Spleen (tissue), 11 donors: ENCODE data around the gene LRSAM1. TPM values are rescaled to one million over a fixed set of nuclear protein-coding genes. Genes with fewer than 3 reads are reported as not detected.
A peak's percentile ranks its signal among the peaks of the same experiment; 100 is the strongest.

ENCODE experiments used
- DNase-seq: peaks from one replicate; pipeline ENCODE4 v3.0.0-alpha.2; 2020
- H3K27ac ChIP-seq, 8 donors: fragments of 200-600 bp; sonication (generic) in 7 of 8; 1 replicate in 4 of 8; 2 replicates in 4 of 8; pipeline versions ENCODE4 v1.5.0 to v1.8.0; 2016 to 2021; ENCODE audit warnings: inconsistent platforms in 4 of 8, mild to moderate bottlenecking in 4 of 8, moderate library complexity in 1 of 8
- H3K27me3 ChIP-seq, 7 donors: fragments of 200-600 bp; sonication (generic) in 6 of 7; replicated peaks in 1 of 7; 1 replicate in 4 of 7; 2 replicates in 3 of 7; pipeline versions ENCODE4 v1.5.0 to v1.8.0; 2016 to 2021; ENCODE audit warnings: inconsistent platforms in 3 of 7, mild to moderate bottlenecking in 1 of 7
- H3K36me3 ChIP-seq, 6 donors: fragments of 200-600 bp; sonication (generic) in 5 of 6; 1 replicate in 4 of 6; 2 replicates in 2 of 6; pipeline versions ENCODE4 v1.5.0 to v1.8.0; 2016 to 2021; ENCODE audit warnings: inconsistent platforms in 2 of 6
- H3K4me1 ChIP-seq, 6 donors: fragments of 200-600 bp; sonication (generic) in 5 of 6; 1 replicate in 3 of 6; 2 replicates in 3 of 6; pipeline versions ENCODE4 v1.5.0 to v1.8.0; 2016 to 2021; ENCODE audit warnings: inconsistent platforms in 3 of 6
- H3K4me3 ChIP-seq, 8 donors: fragments of 200-600 bp; sonication (generic) in 7 of 8; 1 replicate in 4 of 8; 2 replicates in 4 of 8; pipeline versions ENCODE4 v1.5.0 to v1.8.0; 2016 to 2021; ENCODE audit warnings: inconsistent platforms in 4 of 8, mild to moderate bottlenecking in 4 of 8, moderate library complexity in 2 of 8
- H3K9me3 ChIP-seq, 8 donors: fragments of 200-600 bp; sonication (generic) in 7 of 8; 1 replicate in 4 of 8; 2 replicates in 4 of 8; pipeline versions ENCODE4 v1.5.0 to v1.8.0; 2016 to 2021; ENCODE audit warnings: inconsistent platforms in 4 of 8
- CTCF ChIP-seq, 11 experiments: fragments of 200-600 bp in 7 of 11; fragments of 450-650 bp in 4 of 11; sonication (generic) in 4 of 11; IDR thresholded peaks in 8 of 11; conservative IDR thresholded peaks in 3 of 11; 1 replicate in 7 of 11; 2 replicates in 4 of 11; pipeline versions ENCODE4 v1.4.0 to v1.8.0; 2016 to 2021; ENCODE audit warnings: antibody characterized with exemption in 11 of 11, inconsistent platforms in 4 of 11, mild to moderate bottlenecking in 1 of 11
- POLR2A ChIP-seq, 3 donors: fragments of 450-650 bp; IDR thresholded peaks; one replicate each; pipeline ENCODE4 v1.5.1; 2017; ENCODE audit warnings: antibody characterized with exemption in 3 of 3, mild to moderate bottlenecking in 1 of 3
- POLR2AphosphoS5 ChIP-seq, 3 donors: sonication (generic); formaldehyde crosslinking; IDR thresholded peaks; one replicate each; pipeline ENCODE4 v1.5.1; 2017; ENCODE audit warnings: antibody characterized with exemption in 3 of 3
- WGBS, 5 donors: extraction: QIAGEN DNeasy Blood & Tissue Kit in 3 of 5; methylation state at CpG; one replicate each; pipeline versions ENCODE4 v1.1.5 to v1.1.7; 2013 to 2018; 5-methylcytosine and 5-hydroxymethylcytosine counted together
- intact Hi-C: fragments of 100-400 bp; cut with DNase I; formaldehyde crosslinking; loops from one replicate; pipeline ENCODE4 v1.15.0; 2023; ENCODE audit warnings: low total_unique reads
- polyA plus RNA-seq, 3 donors: library from polyadenylated mRNA; stranded (reverse); fragments of 200-250 nt; gene quantifications; one replicate each; pipeline ENCODE4 v1.2.1, GENCODE V29; 2013
- total RNA-seq, 7 donors: library from RNA; depleted of rRNA in 3 of 7; stranded (reverse); fragments of >200 nt in 3 of 7; fragmentation: NEBNext Ultra II Directional in 4 of 7; extraction: Animal tissue kit (Norgen Biotek cat#: 25700) in 4 of 7; gene quantifications; one replicate each; pipeline versions ENCODE4 v1.1.0 to v1.2.1, GENCODE V29; 2016 to 2021
- donor health status: healthy with polysubstance abuse.
- donor health status: DM: no; HTN: no; CAD: no; lungs with moderate emphysema.
- donor health status: DM: no; HTN: no; CAD: no.
- donor health status: Bipolar disorder and iron deficiency.
- donor health status: healthy.
- donor health status: DM: no; HTN: no; CAD: no.
- donor health status: DM: yes; HTN: yes; CAD: no.

Gene LRSAM1
- total and polyA plus RNA-seq, 10 donors = 13.5 to 32.1 (median 25.1) TPM

DNA sequence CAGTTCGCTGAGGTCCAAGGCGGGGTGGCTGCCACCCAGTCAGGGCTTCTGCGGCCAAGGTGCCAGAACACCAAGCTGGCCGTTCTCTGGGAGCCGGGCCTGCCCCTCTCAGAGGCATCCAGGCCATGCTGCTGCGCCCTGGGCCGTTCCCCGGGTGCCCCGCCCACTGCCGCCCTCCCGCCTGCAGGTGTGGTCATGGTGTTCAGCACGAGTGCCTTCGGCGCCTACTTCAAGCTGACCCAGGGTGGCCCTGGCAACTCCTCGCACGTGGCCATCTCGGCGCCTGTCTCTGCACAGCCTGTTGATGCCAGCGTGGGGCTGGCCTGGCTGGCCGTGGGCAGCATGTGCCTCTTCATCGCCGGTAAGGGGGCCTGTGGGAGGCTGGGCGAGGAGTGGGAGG, 46.7 kb upstream of the LRSAM1 start:
- TF ChIP-seq POLR2AphosphoS5 (IDR thresholded peaks at IDR 0.05) = peak in 1 of 3 donors; percentile 6
- TF ChIP-seq CTCF (IDR thresholded peaks at IDR 0.05 in 8 of 11, conservative IDR thresholded peaks at IDR 0.05 in 3 of 11) = no peak
- peaks cover 0 to 81% (median 15%) of the 10 kb centered on the region in 6 donors for H3K36me3 ChIP-seq

GRCh38 chr9:127405344-127406125, 45.8 kb upstream of the LRSAM1 start:
- Histone ChIP-seq H3K27me3 (no peaks in the 10 kb centered on the region), H3K4me3 (no peak overlapping the region), H3K4me1 (peaks cover 0 to 2% (median 0%) of the 10 kb centered on the region in 6 donors), H3K9me3 (no peaks in the 10 kb centered on the region), H3K36me3 (peaks cover 0 to 72% (median 15%) of the 10 kb centered on the region in 6 donors), H3K27ac (no peak overlapping the region)
- peak; percentile 68 for DNase-seq
- WGBS, 5 donors = 77 to 90% (median 86%) methylated on average over 9 to 20 of the region's 20 CpGs
- no peak for TF ChIP-seq CTCF (IDR thresholded peaks at IDR 0.05 in 8 of 11, conservative IDR thresholded peaks at IDR 0.05 in 3 of 11)
- no peak for TF ChIP-seq POLR2A (IDR thresholded peaks at IDR 0.05)
- no peak for TF ChIP-seq POLR2AphosphoS5 (IDR thresholded peaks at IDR 0.05)
- intact Hi-C loops = no loop called here

More for the DNA sequence above, 46.7 kb upstream of the LRSAM1 start:
- Histone ChIP-seq H3K4me3 (no peak overlapping the region), H3K27ac (no peak overlapping the region), H3K9me3 (no peaks in the 10 kb centered on the region), H3K27me3 (no peaks in the 10 kb centered on the region), H3K4me1 (no peaks in the 10 kb centered on the region)
- intact Hi-C loops = no loop called here
- WGBS, 5 donors = 92 to 95% (median 95%) methylated on average over 13 to 23 of the region's 23 CpGs
- peak; percentile 60 for DNase-seq

DNA sequence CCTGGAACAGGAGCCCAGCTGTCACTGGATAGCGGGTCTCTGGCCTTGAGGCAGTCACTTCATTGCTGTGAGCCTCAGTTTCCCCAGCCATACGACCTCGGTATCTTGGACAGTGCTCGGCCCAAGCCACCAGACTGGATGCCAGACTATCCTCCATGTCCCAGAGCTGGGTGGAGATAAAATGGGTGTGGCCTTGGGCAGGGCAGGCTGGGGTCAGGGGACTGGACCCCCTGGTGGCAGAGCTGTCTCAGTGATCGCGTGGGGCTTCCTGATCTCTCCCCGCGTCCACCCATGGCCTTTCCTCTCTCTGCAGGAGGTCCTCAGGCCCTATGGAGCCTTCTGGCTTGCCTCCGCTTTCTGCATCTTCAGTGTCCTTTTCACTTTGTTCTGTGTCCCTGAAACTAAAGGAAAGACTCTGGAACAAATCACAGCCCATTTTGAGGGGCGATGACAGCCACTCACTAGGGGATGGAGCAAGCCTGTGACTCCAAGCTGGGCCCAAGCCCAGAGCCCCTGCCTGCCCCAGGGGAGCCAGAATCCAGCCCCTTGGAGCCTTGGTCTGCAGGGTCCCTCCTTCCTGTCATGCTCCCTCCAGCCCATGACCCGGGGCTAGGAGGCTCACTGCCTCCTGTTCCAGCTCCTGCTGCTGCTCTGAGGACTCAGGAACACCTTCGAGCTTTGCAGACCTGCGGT, 44.4 kb upstream of the LRSAM1 start:
- H3K4me1 ChIP-seq = peaks cover 0 to 14% (median 0%) of the 10 kb centered on the region in 6 donors
- H3K27me3 ChIP-seq = no peaks in the 10 kb centered on the region
- peaks cover 0 to 58% (median 15%) of the 10 kb centered on the region in 6 donors for H3K36me3 ChIP-seq
- H3K27ac ChIP-seq = no peak overlapping the region
- DNase-seq = peak; percentile 56
- WGBS, 5 donors = 89 to 94% (median 93%) methylated on average over 13 of the region's 13 CpGs
- no peaks in the 10 kb centered on the region for H3K9me3 ChIP-seq
- no peak for TF ChIP-seq POLR2A (IDR thresholded peaks at IDR 0.05)
- peak in 1 of 3 donors; percentile 8 for TF ChIP-seq POLR2AphosphoS5 (IDR thresholded peaks at IDR 0.05)
- no peak overlapping the region for H3K4me3 ChIP-seq
- intact Hi-C loops = no loop called here

DNA sequence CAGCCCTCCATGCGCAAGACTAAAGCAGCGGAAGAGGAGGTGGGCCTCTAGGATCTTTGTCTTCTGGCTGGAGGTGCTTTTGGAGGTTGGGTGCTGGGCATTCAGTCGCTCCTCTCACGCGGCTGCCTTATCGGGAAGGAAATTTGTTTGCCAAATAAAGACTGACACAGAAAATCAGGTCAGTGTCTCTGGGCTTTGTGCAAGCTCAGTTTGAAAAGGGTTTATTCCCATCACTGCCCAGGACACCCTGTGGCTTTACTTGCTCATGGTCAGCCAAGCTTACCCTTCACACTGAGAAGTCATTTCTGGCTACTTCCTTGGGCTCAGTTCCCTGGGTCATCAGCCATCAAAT, 43.8 kb upstream of the LRSAM1 start:
- Histone ChIP-seq H3K4me3 (no peak overlapping the region), H3K36me3 (peaks cover 0 to 53% (median 15%) of the 10 kb centered on the region in 6 donors), H3K27me3 (no peaks in the 10 kb centered on the region), H3K4me1 (peaks cover 0 to 14% (median 0%) of the 10 kb centered on the region in 6 donors), H3K27ac (no peak overlapping the region), H3K9me3 (no peaks in the 10 kb centered on the region)
- WGBS, 5 donors = 93 to 97% (median 94%) methylated on average over 5 to 6 of the region's 6 CpGs
- no peak for TF ChIP-seq CTCF (IDR thresholded peaks at IDR 0.05 in 8 of 11, conservative IDR thresholded peaks at IDR 0.05 in 3 of 11)
- no peak for DNase-seq
- intact Hi-C loops = no loop called here
